SK-N-SH (cell line): ENCODE results near the gene DVL2. TPM values are rescaled to one million over a fixed set of nuclear protein-coding genes. Genes with fewer than 3 reads are reported as not detected.

Experiments
- CTCF ChIA-PET: fragments of 300-600, 350-600 bp; formaldehyde crosslinking; extraction: SDS; loops from one replicate; lab custom pipeline; 2021; lab: Yijun Ruan, JAX
- POLR2A ChIA-PET: fragments of 350-600 bp; sonication (Branson Sonifier 250); formaldehyde crosslinking; extraction: SDS; loops from one replicate; lab custom pipeline; 2020; ENCODE audit warnings: antibody characterized with exemption, inconsistent platforms; lab: Yijun Ruan, JAX
- DNase-seq: peaks from one replicate; pipeline ENCODE4 v3.0.0; 2012
- H2AFZ ChIP-seq: fragments of 200-600 bp; sonication (generic); 2 replicates; pipeline ENCODE4 v1.8.1; 2016; ENCODE audit warnings: antibody characterized with exemption, mild to moderate bottlenecking, low read depth
- H3F3A ChIP-seq: fragments of 200-600 bp; sonication (generic); replicated peaks from 2 replicates; pipeline ENCODE3; 2016; ENCODE audit warnings: antibody characterized with exemption, mild to moderate bottlenecking; ENCODE audit not compliant: insufficient read depth
- H3K27ac ChIP-seq, 2 experiments: fragments of 200-500 bp in 1 of 2; fragments of 200-600 bp in 1 of 2; sonication (Bioruptor generic) in 1 of 2; sonication (generic), shearing (Covaris generic) in 1 of 2; 2 replicates each; pipeline versions ENCODE4 v1.5.1 to v1.6.1; 2014 to 2016; ENCODE audit warnings: low read depth in 2 of 2, inconsistent platforms in 1 of 2, low read length in 1 of 2, mild to moderate bottlenecking in 1 of 2, mixed read lengths in 1 of 2
- H3K27me3 ChIP-seq: fragments of 200-600 bp; sonication (generic), shearing (Covaris generic); 2 replicates; pipeline ENCODE4 v1.6.1; 2016; ENCODE audit warnings: mixed run types; ENCODE audit not compliant: insufficient read depth
- H3K36me3 ChIP-seq, 2 experiments: fragments of 200-500 bp in 1 of 2; fragments of 200-600 bp in 1 of 2; sonication (Bioruptor generic) in 1 of 2; sonication (generic) in 1 of 2; replicated peaks in 1 of 2; 2 replicates each; pipeline versions ENCODE3 to v1.5.1; 2014 to 2016; ENCODE audit warnings: low read length in 1 of 2, mild to moderate bottlenecking in 1 of 2; ENCODE audit not compliant: insufficient read depth in 2 of 2, control insufficient read depth in 1 of 2
- H3K4me1 ChIP-seq, 2 experiments: fragments of 200-500 bp in 1 of 2; fragments of 200-600 bp in 1 of 2; sonication (Bioruptor generic) in 1 of 2; sonication (generic), shearing (Covaris generic) in 1 of 2; 2 replicates each; pipeline versions ENCODE4 v1.5.1 to v1.6.1; 2014 to 2016; ENCODE audit warnings: low read depth in 1 of 2, low read length in 1 of 2, mixed run types in 1 of 2; ENCODE audit not compliant: insufficient read depth in 2 of 2, control insufficient read depth in 1 of 2
- H3K4me2 ChIP-seq: fragments of 200-600 bp; sonication (generic), shearing (Covaris generic); 2 replicates; pipeline ENCODE4 v1.6.1; 2017; ENCODE audit warnings: mixed run types
- H3K4me3 ChIP-seq, 2 experiments: fragments of 200-500 bp in 1 of 2; fragments of 200-600 bp in 1 of 2; sonication (Bioruptor generic) in 1 of 2; sonication (generic), shearing (Covaris generic) in 1 of 2; 2 replicates each; pipeline versions ENCODE4 v1.5.1 to v1.8.1; 2014 to 2016; ENCODE audit warnings: low read depth in 2 of 2, inconsistent platforms in 1 of 2, low read length in 1 of 2, mild to moderate bottlenecking in 1 of 2, mixed read lengths in 1 of 2, moderate library complexity in 1 of 2
- H3K79me2 ChIP-seq: fragments of 200-600 bp; sonication (generic); 2 replicates; pipeline ENCODE4 v1.8.1; 2017; ENCODE audit warnings: mild to moderate bottlenecking; ENCODE audit not compliant: insufficient read depth
- H3K9ac ChIP-seq: fragments of 200-600 bp; sonication (generic); 2 replicates; pipeline ENCODE4 v1.6.1; 2017; ENCODE audit warnings: mixed run types
- H3K9me2 ChIP-seq: fragments of 200-600 bp; sonication (generic); 2 replicates; pipeline ENCODE4 v1.6.1; 2017; ENCODE audit warnings: mixed run types
- H3K9me3 ChIP-seq: fragments of 200-600 bp; sonication (generic); 2 replicates; pipeline ENCODE4 v1.6.1; 2017; ENCODE audit warnings: mixed run types, mild to moderate bottlenecking, moderate library complexity
- H4K20me1 ChIP-seq: fragments of 200-600 bp; sonication (generic); 2 replicates; pipeline ENCODE4 v1.6.1; 2017; ENCODE audit warnings: mild to moderate bottlenecking, mixed run types; ENCODE audit not compliant: insufficient read depth
- CHD2 ChIP-seq: fragments of 150-350 bp; IDR thresholded peaks from 2 replicates; pipeline ENCODE4 v1.6.1; 2018; ENCODE audit warnings: low read length; ENCODE audit not compliant: partially characterized antibody
- ELF1 ChIP-seq: IDR thresholded peaks from 2 replicates; pipeline ENCODE4 v1.4.0; 2012
- EP300 ChIP-seq, 2 experiments: IDR thresholded peaks; 2 replicates each; pipeline versions ENCODE4 v1.4.0 to v1.6.1; 2012; ENCODE audit warnings: borderline replicate concordance in 1 of 2, low read depth in 1 of 2, low read length in 1 of 2
- EZH2phosphoT487 ChIP-seq: fragments of 200-600 bp; sonication (generic); IDR thresholded peaks from 2 replicates; pipeline ENCODE4 v1.6.1; 2017; ENCODE audit warnings: low read depth, mixed run types, mild to moderate bottlenecking, antibody characterized with exemption, moderate library complexity, borderline replicate concordance
- FOXM1 ChIP-seq: IDR thresholded peaks from 2 replicates; pipeline ENCODE4 v1.4.0; 2012; ENCODE audit warnings: low read depth, mild to moderate bottlenecking
- GABPA ChIP-seq: IDR thresholded peaks from 2 replicates; pipeline ENCODE4 v1.4.0; 2012; ENCODE audit warnings: low read depth, mild to moderate bottlenecking
- JUND ChIP-seq: IDR thresholded peaks from 2 replicates; pipeline ENCODE4 v1.4.0; 2012
- NFIC ChIP-seq: IDR thresholded peaks from 2 replicates; pipeline ENCODE4 v1.4.0; 2012; ENCODE audit warnings: borderline replicate concordance
- NRF1 ChIP-seq: IDR thresholded peaks from 2 replicates; pipeline ENCODE4 v1.6.1; 2012; ENCODE audit warnings: low read depth, mild to moderate bottlenecking, low read length
- POLR2AphosphoS5 ChIP-seq: IDR thresholded peaks from 2 replicates; pipeline ENCODE4 v1.6.1; 2012; ENCODE audit warnings: low read depth, low read length
- RCOR1 ChIP-seq: fragments of 150-350 bp; IDR thresholded peaks from 2 replicates; pipeline ENCODE4 v1.6.1; 2017; ENCODE audit warnings: antibody characterized with exemption, low read length
- RXRA ChIP-seq: IDR thresholded peaks from 2 replicates; pipeline ENCODE4 v1.4.0; 2012; ENCODE audit warnings: low read depth, mild to moderate bottlenecking, borderline replicate concordance
- SMC3 ChIP-seq: IDR thresholded peaks from 2 replicates; pipeline ENCODE4 v1.6.1; 2012; ENCODE audit warnings: low read depth, low read length, improper control_type of control experiment
- TAF1 ChIP-seq: IDR thresholded peaks from 2 replicates; pipeline ENCODE4 v1.6.1; 2012; ENCODE audit warnings: low read depth, mild to moderate bottlenecking, low read length, moderate library complexity, borderline replicate concordance
- TCF12 ChIP-seq: IDR thresholded peaks from 2 replicates; pipeline ENCODE4 v1.4.0; 2012
- USF2 ChIP-seq: fragments of 150-350 bp; IDR thresholded peaks from 2 replicates; pipeline ENCODE4 v1.6.1; 2017; ENCODE audit warnings: antibody characterized with exemption, low read length, low read depth, borderline replicate concordance
- YY1 ChIP-seq: IDR thresholded peaks from 2 replicates; pipeline ENCODE4 v1.4.0; 2012; ENCODE audit warnings: low read depth, mild to moderate bottlenecking
- WGBS: methylation state at CpG from one replicate; pipeline ENCODE4 v1.1.6; 2017; ENCODE audit warnings: low lambda C conversion rate; 5-methylcytosine and 5-hydroxymethylcytosine counted together
- polyA plus RNA-seq, 3 experiments: library from polyadenylated mRNA; depleted of rRNA; stranded (reverse); fragments of >200 nt; gene quantifications; 2 replicates each; pipeline ENCODE4 v1.2.3, GENCODE V29; 2012
- TF ChIP-seq, protein P1 (sequence below): IDR thresholded peaks from 2 replicates; pipeline ENCODE4; 2012

The DVL2 gene
- polyA plus RNA-seq, 1 of the 3 experiments (the other 2 are of a cell fraction): 8.3 TPM

GRCh38 chr17:7215136-7215638 is 19.1 kb downstream of the DVL2 start:
- ChIA-PET CTCF (interaction anchor here (1.0 to 3.7 kb wide), 10 partner anchors 8 to 170 kb away, joined by 3 to 37 read pairs (median 6); partner anchors contain the start of genes DVL2 and GABARAP), POLR2A (interaction anchor here (0.9 to 1.7 kb wide), 6 partner anchors 9 to 202 kb away, joined by 3 to 6 read pairs (median 5); partner anchors contain the start of genes DVL2, GABARAP, PHF23 and RNASEK)
- peaks cover 41% of the 10 kb centered on the region for H3F3A ChIP-seq
- H2AFZ ChIP-seq: no peak overlapping the region
- peaks cover 26 to 55% of the 10 kb centered on the region in 2 experiments; a peak in 3 of 4 replicates for H3K4me1 ChIP-seq
- H3K27me3 ChIP-seq: no peaks in the 10 kb centered on the region
- H3K9me2 ChIP-seq: no peaks in the 10 kb centered on the region
- H3K4me2 ChIP-seq: peak overlapping the region; percentile 97
- DNase-seq: no peak
- TF ChIP-seq YY1 (no peak), NFIC (no peak), TAF1 (no peak), RXRA (no peak), TCF12 (no peak), NRF1 (no peak), POLR2AphosphoS5 (no peak), FOXM1 (no peak), EP300 (IDR thresholded peaks at IDR 0.05; ENCODE audit: borderline replicate concordance in 1 of 2, low read depth in 1 of 2, low read length in 1 of 2) (no peak), GABPA (no peak), ELF1 (no peak), USF2 (no peak), SMC3 (no peak), CHD2 (no peak), RCOR1 (no peak; the same call in 1 of the 2 replicates), EZH2phosphoT487 (no peak), JUND (no peak)
- TF ChIP-seq, protein P1, sequence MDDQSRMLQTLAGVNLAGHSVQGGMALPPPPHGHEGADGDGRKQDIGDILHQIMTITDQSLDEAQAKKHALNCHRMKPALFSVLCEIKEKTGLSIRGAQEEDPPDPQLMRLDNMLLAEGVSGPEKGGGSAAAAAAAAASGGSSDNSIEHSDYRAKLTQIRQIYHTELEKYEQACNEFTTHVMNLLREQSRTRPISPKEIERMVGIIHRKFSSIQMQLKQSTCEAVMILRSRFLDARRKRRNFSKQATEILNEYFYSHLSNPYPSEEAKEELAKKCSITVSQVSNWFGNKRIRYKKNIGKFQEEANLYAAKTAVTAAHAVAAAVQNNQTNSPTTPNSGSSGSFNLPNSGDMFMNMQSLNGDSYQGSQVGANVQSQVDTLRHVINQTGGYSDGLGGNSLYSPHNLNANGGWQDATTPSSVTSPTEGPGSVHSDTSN: no peak
- H3K4me3 ChIP-seq: peak overlapping the region; percentile 56 to 64
- H4K20me1 ChIP-seq: peaks cover 28% of the 10 kb centered on the region
- no peaks in the 10 kb centered on the region for H3K36me3 ChIP-seq
- peak overlapping the region; percentile 88 to 96 for H3K27ac ChIP-seq
- 11% methylated on average over 9 of the region's 9 CpGs for WGBS
- no peaks in the 10 kb centered on the region for H3K9me3 ChIP-seq
- peaks cover 54% of the 10 kb centered on the region for H3K79me2 ChIP-seq
- peak overlapping the region; percentile 58; the same call in 1 of the 2 replicates for H3K9ac ChIP-seq
